ENCODE results near the gene USP3. TPM values are rescaled to one million over a fixed set of nuclear protein-coding genes. Genes with fewer than 3 reads are reported as not detected.

USP3 gene
- total and polyA plus RNA-seq, 10 donors, result 29.5 to 136 (median 95.0) TPM

DNA sequence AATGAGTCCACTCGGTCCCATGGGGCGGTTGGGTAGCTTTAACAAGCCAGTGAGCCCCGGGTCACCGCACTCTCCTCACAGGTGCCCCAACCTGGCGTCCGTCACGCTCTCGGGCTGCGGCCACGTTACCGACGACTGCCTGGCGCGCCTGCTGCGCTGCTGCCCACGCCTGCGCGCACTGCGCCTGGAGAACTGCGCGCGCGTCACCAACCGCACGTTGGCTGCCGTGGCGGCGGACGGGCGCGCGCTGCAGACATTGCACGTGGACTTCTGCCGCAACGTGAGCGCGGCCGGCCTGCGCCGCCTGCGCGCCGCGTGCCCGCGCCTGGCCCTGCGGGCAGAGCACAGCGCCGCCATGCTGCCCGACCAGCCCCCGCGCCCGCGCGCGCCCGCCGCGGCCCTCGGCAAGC lies 96.2 kb downstream of the USP3 start:
- intact Hi-C loops (cut with DNase I; ENCODE audit: low total_unique reads), result loop anchor here (10.0 kb wide), 1 partner anchor 464 kb away; no protein-coding TSS in a partner anchor
- H3K4me1 ChIP-seq, result peaks cover 11 to 88% (median 59%) of the 10 kb centered on the region in 6 donors

GRCh38 chr15:63601026-63601703 lies 96.8 kb downstream of the USP3 start:
- peak; percentile 91 for DNase-seq
- no peaks in the 10 kb centered on the region for H3K9me3 ChIP-seq
- peaks cover 17 to 88% (median 59%) of the 10 kb centered on the region in 6 donors for H3K4me1 ChIP-seq
- WGBS, 5 donors, result 0 to 1% (median 0%) methylated on average over 42 to 63 of the region's 63 CpGs
- peak overlapping the region; percentile 54 to 93 (median 67) for H3K4me3 ChIP-seq
- H3K27me3 ChIP-seq (replicated peaks in 1 of 7), result no peaks in the 10 kb centered on the region
- intact Hi-C loops (cut with DNase I; ENCODE audit: low total_unique reads), result loop anchor here (10.0 kb wide), 1 partner anchor 464 kb away; no protein-coding TSS in a partner anchor
- peak overlapping the region; percentile 77 to 93 (median 90) for H3K27ac ChIP-seq
- peak; percentile 4 to 70 (median 27) for TF ChIP-seq POLR2AphosphoS5 (IDR thresholded peaks at IDR 0.05)
- no peak for TF ChIP-seq POLR2A (IDR thresholded peaks at IDR 0.05)
- TF ChIP-seq, protein P1, sequence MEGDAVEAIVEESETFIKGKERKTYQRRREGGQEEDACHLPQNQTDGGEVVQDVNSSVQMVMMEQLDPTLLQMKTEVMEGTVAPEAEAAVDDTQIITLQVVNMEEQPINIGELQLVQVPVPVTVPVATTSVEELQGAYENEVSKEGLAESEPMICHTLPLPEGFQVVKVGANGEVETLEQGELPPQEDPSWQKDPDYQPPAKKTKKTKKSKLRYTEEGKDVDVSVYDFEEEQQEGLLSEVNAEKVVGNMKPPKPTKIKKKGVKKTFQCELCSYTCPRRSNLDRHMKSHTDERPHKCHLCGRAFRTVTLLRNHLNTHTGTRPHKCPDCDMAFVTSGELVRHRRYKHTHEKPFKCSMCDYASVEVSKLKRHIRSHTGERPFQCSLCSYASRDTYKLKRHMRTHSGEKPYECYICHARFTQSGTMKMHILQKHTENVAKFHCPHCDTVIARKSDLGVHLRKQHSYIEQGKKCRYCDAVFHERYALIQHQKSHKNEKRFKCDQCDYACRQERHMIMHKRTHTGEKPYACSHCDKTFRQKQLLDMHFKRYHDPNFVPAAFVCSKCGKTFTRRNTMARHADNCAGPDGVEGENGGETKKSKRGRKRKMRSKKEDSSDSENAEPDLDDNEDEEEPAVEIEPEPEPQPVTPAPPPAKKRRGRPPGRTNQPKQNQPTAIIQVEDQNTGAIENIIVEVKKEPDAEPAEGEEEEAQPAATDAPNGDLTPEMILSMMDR (IDR thresholded peaks at IDR 0.05 in 8 of 11, conservative IDR thresholded peaks at IDR 0.05 in 3 of 11), result peak in 4 of 11 experiments; percentile 5 to 25 (median 22)
- peaks cover 0 to 16% (median 0%) of the 10 kb centered on the region in 6 donors for H3K36me3 ChIP-seq

More for the DNA sequence above, 96.2 kb downstream of the USP3 start:
- no peaks in the 10 kb centered on the region for H3K9me3 ChIP-seq
- TF ChIP-seq, protein P1 (IDR thresholded peaks at IDR 0.05 in 8 of 11, conservative IDR thresholded peaks at IDR 0.05 in 3 of 11), result peak in 2 of 11 experiments; percentile 27 to 41
- TF ChIP-seq POLR2AphosphoS5 (IDR thresholded peaks at IDR 0.05), result peak; percentile 95 to 98 (median 96)
- peak; percentile 32 to 85 (median 48) for TF ChIP-seq POLR2A (IDR thresholded peaks at IDR 0.05)
- 0 to 1% (median 0%) methylated on average over 1 to 60 of the region's 60 CpGs for WGBS, 5 donors
- peak overlapping the region; percentile 54 to 93 (median 67) for H3K4me3 ChIP-seq
- H3K27me3 ChIP-seq (replicated peaks in 1 of 7), result no peaks in the 10 kb centered on the region
- peak; percentile 98 for DNase-seq
- H3K27ac ChIP-seq, result peak overlapping the region; percentile 77 to 93 (median 90)
- peaks cover 0 to 15% (median 0%) of the 10 kb centered on the region in 6 donors for H3K36me3 ChIP-seq

DNA sequence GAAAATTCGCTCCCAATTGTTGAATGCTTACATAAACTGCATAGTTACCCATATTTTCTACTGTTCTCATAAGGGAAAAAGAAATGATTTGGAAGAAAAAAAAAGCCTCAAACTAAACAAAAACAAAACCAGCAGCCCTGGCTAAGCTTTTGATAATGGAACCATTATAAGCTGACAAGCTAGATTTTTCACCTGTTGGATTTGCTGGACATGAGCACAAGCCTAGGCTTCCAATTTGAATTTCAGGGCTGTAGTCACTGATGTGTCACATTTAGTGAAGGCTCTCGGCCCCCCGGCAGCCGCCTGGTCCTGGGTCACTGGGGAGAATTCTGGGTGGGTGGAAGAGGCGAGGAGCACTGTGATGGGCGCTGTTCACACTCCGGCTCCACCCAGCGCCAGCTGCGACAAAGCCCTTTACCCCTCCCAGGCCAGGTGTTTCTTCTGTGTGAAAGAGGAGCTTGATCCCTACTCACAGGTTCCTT lies 97.4 kb downstream of the USP3 start:
- WGBS, 5 donors, result 25 to 39% (median 35%) methylated on average over 9 of the region's 9 CpGs
- DNase-seq, result no peak
- intact Hi-C loops (cut with DNase I; ENCODE audit: low total_unique reads), result loop anchor here (10.0 kb wide), 1 partner anchor 463 kb away; no protein-coding TSS in a partner anchor
- peak overlapping the region; percentile 54 to 93 (median 67) for H3K4me3 ChIP-seq
- no peaks in the 10 kb centered on the region for H3K27me3 ChIP-seq (replicated peaks in 1 of 7)
- no peaks in the 10 kb centered on the region for H3K9me3 ChIP-seq
- H3K36me3 ChIP-seq, result peaks cover 0 to 22% (median 0%) of the 10 kb centered on the region in 6 donors
- H3K27ac ChIP-seq, result peak overlapping the region; percentile 77 to 93 (median 90)
- TF ChIP-seq POLR2AphosphoS5 (IDR thresholded peaks at IDR 0.05) (peak in 1 of 3 donors; percentile 36), POLR2A (IDR thresholded peaks at IDR 0.05) (no peak)
- TF ChIP-seq, protein P1 (IDR thresholded peaks at IDR 0.05 in 8 of 11, conservative IDR thresholded peaks at IDR 0.05 in 3 of 11), result no peak
- H3K4me1 ChIP-seq, result peaks cover 17 to 88% (median 59%) of the 10 kb centered on the region in 6 donors

GRCh38 chr15:63602595-63602994 lies 98.2 kb downstream of the USP3 start:
- no peak for DNase-seq
- intact Hi-C loops (cut with DNase I; ENCODE audit: low total_unique reads), result loop anchor here (10.0 kb wide), 1 partner anchor 462 kb away; no protein-coding TSS in a partner anchor
- no peaks in the 10 kb centered on the region for H3K27me3 ChIP-seq (replicated peaks in 1 of 7)
- H3K36me3 ChIP-seq, result peaks cover 0 to 30% (median 5%) of the 10 kb centered on the region in 6 donors
- H3K4me1 ChIP-seq, result peaks cover 17 to 81% (median 54%) of the 10 kb centered on the region in 6 donors
- H3K9me3 ChIP-seq, result no peaks in the 10 kb centered on the region
- TF ChIP-seq, protein P1 (IDR thresholded peaks at IDR 0.05 in 8 of 11, conservative IDR thresholded peaks at IDR 0.05 in 3 of 11), result no peak
- no peak for TF ChIP-seq POLR2A (IDR thresholded peaks at IDR 0.05)
- TF ChIP-seq POLR2AphosphoS5 (IDR thresholded peaks at IDR 0.05), result no peak
- H3K27ac ChIP-seq, result no peak overlapping the region
- no peak overlapping the region for H3K4me3 ChIP-seq
- 91 to 96% (median 93%) methylated on average over 3 of the region's 3 CpGs for WGBS, 5 donors
